Activated gamma-delta T cell (primary cell): ENCODE results near the gene CHAC1.
A peak's percentile ranks its signal among the peaks of the same experiment; 100 is the strongest.
"Not testable (repeated sequence)": the region's sequence is repeated elsewhere in the genome, so short reads cannot be mapped to it uniquely, and the experiment has no call there.

Experiments
- DNase-seq: peaks from one replicate; lab custom pipeline; 2025; lab: John Stamatoyannopoulos, UW

CHAC1 gene

DNA sequence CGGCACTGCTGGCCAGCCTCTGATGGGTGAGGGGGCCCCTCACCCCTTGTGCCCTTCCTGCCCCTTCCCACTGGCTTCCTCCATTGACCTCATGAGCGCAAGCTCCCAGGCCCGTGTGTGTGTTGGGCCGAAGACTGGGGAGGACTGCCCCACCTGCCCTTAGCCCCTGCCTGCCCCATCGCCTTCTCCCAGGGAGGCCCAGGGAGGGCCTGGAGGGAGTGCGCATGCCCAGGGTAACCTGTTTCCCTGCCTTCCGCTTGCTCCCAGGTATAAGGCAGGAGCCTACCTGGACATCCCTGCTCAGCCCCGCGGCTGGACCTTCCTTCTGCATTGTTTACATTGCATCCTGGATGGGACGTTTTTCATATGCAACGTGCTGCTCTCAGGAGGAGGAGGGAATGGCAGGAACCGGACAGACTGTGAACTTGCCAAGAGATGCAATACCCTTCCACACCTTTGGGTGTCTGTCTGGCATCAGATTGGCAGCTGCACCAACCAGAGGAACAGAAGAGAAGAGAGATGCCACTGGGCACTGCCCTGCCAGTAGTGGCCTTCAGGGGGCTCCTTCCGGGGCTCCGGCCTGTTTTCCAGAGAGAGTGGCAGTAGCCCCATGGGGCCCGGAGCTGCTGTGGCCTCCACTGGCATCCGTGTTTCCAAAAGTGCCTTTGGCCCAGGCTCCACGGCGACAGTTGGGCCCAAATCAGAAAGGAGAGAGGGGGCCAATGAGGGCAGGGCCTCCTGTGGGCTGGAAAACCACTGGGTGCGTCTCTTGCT is 15.3 kb upstream of the CHAC1 start:
- DNase-seq, result no peak

DNA sequence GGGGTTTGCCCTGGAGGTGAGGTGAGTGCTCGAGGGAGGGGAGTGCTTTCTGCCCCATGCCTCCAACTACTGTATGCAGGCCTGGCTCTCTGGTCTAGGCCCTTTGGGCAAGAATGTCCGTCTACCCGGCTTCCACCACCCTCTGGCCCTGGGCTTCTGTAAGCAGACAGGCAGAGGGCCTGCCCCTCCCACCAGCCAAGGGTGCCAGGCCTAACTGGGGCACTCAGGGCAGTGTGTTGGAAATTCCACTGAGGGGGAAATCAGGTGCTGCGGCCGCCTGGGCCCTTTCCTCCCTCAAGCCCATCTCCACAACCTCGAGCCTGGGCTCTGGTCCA is 14.8 kb upstream of the CHAC1 start:
- DNase-seq, result no peak

DNA sequence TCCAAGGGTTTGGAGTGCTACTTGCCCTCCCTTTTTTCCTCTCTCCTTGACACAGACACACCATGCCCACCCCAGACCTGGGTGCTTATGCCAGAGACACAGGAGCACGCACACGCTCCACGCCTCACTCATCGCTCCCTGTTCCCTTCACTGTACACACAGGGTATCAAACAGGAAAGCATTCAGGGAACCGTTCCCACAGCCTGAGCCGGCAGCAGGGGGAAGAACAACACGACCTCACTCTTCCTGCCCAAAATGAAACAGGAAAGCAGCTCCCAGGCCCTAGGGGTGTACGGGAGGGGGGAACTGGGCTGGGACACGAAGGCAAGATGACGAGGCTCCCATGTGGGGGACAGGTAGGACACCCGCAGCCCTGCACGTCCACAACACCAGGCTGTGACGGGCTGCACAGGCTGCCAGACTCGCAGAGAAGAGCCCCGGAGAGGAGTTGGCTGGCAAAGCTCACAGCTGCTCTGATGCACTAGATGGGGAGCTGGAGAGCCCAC is 12.9 kb upstream of the CHAC1 start:
- no peak for DNase-seq

DNA sequence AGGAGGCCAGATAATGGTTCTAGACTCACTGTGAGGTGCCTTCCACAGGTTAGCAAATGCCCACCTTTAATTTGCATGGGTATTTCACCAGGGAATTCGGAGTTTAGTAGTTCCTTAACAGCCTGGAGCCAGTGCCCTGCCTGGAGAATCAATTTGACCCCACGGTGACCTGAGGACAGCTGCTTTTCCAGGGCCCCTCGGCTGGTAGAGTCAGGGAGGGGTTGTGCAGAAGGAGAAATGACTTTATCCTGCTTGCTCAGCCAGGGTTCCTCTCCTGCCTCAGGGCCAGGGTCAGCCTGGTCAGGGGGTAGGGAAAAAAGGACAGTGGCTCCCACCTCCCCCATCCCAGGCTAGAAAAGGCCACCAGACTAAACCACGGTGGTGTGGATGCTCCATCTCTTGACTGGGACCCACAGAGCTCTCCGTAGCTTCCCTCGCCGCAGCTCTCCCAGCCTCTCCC is 12.2 kb upstream of the CHAC1 start:
- DNase-seq, result no peak

DNA sequence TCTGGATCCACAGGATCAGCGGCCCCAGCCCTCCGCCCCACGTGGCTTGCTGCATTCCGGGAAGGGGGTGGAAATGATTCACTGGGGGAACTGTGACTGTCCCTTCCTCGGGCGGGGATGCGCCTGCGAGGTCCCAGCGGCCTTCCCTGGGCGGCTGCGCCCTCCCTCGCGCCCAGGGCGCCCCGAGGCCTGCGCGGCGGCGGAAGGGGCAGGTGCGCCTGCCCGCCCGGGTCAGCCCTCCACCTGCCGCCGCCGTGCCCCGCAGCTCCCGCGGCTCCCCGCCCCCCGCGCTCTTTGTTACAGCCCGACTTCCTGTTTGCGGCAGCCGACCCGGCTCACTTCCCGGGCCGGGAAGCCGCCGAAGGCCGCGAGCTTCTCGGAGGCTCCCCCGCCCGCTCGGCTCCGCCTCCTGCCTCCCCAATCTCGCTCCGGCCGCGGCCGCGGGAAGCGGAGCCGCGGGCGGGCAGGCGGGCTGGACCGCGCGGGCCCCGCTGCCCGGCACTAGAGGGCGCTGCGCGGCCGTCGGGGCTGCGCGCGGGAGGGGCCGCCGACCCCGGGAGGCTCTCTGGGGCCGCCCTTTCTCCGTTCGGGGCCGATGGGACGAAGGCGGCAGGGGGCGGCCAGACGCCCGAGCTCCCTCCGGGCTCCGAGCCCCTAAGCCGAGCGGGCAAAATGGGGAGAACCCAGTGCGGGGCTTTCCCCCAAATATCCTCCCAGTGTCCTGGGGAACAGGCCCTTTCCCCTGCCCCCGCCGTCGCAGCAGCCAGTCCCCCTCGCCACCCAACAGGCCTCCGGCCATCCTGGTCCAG is 11.5 kb upstream of the CHAC1 start:
- DNase-seq, result peak; percentile 50

DNA sequence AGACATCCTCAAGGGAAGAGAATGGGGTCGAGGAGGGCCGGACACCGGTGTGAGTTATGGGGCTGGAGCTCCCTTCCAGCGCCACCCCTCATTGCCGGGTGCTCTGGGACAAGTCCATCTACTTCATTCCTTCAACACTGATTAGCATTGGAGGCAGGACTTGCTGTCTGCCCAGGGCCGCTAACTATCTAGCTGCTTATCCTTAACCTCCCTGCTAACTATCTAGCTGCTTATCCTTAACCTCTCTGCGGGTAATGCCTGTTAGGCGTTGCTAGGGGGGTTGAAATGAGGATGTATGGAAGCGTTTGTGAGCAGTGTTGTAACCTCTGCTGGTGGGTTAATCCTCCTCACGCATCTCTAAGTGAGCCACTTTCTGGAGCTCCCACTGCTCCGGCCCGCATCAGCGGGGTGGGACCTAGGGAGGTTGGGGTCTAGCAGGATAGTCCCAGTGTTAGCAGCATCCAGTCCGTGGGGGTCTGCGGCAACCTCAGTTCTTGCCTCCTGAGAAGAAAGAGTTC is 10.9 kb upstream of the CHAC1 start:
- no peak for DNase-seq

DNA sequence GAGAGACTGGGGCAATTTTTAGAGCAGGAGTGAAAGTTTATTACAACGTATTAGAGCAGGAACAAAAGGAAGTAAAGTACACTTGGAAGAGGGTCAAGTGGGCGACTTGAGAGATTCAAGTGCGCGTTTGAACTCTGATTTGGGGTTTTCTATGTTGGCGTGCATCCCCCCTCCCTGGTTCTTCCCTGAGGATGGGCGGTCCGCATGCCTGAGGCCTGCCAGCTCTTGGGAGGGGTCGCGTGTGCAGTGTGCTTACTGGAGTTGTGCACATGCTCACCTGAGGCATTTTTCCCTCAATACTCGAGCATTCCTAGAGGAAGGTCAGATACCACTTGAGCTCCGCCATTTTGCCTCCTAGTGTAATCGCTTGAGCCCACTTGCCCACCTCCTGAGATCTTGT is 10.4 kb upstream of the CHAC1 start:
- no peak for DNase-seq

DNA sequence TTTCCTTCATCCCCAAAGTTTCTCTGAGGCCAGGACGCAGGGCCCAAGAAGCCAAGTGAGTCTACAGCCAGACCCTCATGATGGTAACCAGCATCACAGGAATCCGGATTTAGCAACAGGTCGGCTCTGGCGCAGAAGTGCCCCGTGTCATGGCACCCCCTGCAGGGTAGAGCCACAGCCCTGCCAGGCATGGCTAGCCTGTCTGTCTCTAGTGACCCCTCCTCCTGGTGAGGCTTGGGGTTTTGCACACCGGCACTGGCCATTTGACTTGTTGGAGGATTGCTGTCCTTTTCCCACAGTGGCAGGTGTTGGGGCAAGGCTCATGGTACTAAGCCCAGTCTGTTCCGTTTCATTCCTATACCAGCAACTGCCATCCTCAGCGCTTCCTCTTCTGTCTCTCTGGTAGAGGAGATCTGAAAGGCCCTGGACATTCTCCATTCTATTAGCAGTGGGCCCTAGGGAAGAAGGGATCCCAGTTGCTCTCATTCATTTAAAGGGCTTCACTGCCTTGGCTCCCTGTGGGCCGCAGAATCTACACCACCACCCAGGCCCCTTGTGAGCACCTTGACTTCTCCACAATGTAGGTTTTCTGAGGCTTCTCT is 9.4 kb upstream of the CHAC1 start:
- DNase-seq, result no peak

DNA sequence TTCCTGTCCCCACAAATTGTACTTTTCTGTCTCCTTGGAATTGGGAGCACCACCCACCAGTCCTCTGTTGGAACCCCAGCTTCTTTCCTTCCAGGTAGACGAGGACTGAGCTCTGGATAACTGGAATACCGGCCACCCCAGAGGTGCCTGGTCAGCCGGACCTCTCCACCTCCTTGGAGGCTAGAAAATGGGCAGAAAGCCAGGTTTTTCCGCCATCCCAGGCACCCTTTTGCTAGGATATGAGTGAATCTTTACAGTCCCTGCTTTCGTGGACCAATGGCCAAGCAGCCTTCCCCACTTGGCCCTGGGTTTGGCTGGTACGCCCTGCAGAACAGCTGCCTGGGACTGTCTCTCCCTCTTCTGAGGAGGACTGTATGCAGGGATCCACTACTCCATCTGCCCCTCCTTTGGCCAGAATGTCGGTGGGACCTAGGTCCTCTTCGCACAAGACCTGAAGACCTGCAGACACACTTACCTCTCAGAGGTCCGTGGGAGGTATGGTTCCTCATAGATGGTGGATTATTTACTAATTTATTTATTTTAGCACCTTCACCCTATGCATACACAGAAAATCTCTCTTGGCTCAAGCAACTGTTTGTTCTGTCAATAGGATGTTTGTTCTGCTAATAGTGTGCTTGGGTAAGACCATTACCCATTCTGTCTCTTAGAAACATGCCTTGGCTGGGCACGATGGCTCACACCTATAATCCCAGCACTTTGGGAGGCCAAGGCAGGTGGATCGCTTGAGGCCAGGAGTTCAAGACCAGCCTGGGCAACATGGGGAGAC is 8.6 kb upstream of the CHAC1 start:
- no peak for DNase-seq

DNA sequence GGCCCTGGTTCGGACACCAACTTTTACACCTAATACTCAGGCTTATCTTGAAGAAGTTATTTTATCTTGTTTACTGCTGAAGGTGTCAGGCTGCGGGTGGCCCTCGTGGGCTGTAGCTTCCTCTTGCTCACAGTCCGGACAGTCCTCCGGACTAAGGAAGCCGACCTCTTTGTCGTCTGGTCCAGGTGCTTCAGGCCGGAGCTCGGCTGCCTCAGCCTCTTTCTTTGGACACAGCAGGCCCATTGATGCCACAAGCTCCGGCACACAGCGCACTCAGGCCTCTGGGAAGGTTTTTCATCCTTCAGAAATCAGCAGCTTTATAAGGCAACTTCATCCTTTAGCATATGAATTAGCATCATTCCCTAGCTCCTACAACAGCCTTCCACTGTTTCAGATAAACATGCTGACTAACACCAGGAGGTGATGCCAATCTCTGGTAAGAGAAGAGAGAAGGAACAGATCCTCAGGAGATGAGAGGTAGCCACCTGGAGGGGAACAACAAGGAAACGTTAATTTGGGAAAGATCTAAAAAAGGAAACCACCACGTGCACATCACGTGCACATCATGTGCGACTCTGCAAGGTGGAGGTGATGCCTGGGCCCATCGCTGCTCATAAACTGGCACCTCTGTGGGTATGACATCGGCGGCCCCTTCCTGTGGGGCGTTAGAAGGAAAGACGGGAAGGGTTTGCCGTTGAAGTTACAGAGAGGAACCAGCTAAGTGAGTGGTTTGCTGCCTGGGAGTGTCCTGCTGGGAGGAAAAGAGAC is 4.4 kb upstream of the CHAC1 start:
- no peak for DNase-seq

DNA sequence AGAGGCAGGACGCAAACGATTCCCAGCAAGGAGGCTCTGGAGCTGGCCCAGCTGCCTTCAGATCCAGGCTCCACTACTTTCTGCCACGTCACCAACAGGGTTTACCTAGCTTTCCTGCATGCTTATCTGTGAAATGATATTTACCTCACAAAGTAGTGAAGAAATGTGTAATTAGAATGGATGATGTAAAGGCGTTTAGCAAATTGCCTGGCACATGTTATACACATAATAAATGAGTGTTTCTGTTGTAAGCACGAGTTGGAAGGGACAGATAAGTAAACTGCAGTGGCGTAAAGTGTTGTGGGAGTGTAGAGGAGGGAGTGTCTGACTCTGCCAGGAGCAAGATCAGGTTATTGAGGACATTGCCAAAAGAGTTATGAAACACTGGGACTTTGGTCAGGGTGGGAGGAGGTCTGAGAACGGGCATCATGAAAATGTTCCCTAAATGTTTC is 3.5 kb upstream of the CHAC1 start:
- no peak for DNase-seq

DNA sequence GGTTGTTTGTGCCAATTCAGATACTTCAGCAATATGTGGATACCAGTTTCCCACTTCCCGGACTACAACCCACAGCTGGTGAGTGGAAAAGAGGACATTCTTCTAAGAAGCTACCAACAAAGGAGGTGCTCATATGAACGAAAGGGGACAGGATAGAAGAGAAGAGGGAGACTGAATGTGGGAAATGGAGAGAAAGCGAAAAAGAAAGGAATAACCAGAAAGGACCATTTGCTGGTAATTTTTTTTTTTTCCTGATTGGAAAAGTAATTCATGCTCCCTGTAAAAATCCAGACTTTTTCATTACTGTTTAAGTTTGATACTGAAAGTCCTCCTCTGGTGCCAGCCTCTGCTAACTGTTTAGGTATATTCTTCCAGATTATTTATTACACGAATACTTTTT is 1.5 kb upstream of the CHAC1 start:
- DNase-seq, result no peak

DNA sequence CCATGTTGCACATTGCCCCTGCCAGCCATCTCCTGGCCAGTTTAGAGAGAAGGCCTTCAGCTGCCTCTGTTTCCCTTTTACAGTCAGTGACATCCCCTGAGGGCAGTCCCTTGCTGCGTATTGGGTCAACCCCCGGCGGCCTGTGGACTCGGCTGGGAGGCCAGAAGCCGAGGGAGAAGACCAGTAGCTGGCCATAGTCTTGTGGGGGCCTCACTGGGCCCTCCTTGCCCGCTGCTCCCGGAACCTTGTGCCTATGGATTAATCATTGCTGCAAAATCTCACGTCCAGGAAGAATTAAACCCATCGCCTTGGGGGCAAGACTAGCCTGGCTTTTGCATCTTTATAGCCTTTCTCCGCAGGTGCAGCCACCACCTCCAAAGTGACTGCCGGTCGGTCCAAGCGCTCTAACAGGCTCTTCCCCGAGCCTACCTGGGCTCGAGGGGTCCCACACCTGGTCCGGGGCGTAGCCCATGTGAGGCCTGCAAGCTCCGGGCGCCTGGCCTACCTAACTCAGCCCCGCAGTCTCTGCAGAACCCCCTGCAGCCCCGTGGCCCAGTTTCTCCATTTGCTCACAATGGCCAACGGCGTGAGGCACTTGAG is 870 bp upstream of the CHAC1 start:
- no peak for DNase-seq

DNA sequence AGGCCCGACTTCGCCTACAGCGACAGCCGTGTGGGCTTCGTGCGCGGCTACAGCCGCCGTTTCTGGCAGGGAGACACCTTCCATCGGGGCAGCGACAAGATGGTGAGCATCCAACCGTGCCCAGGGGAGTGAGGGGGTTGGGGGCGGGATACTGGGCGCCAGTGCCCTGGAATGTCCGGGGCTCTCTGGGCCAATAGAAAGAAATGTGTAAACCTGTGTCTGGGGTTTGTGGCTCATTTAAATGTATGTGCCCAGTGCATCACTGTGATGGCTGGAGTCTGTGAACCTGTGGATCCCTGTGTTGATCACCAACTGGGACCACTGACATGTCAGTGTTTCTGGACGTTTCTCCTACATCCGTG is 423 bp downstream of the CHAC1 start:
- DNase-seq, result no peak

DNA sequence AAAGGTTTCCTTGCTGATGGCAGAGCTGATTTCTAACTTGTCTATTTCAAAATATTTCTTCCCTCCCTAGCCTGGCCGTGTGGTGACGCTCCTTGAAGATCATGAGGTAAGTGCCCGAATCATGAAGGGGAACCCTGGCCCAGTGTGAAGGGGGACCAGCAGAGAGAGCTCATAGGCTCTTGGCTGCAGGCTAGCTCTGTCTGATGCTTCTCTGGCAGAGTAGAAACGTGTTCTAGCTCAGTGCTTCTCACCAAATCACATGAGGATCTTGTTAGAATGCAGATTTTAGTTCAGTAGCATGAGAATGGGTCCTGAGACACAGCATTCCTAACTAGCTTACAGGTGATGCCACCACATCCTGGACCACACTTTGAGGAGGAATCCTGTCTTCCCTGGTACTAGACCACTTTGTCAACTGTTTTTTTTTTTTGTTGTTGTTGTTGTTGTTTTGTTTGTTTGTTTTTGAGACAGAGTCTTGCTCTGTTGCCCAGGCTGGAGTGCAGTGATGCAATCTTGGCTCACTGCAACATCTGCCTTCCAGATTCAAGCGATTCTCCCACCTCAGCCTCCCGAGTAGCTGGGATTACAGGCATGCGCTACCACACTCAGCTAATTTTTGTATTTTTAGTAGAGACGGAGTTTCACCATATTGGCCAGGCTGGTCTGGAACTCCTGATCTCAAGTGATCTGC is 1.0 kb downstream of the CHAC1 start:
- not testable (repeated sequence) for DNase-seq

DNA sequence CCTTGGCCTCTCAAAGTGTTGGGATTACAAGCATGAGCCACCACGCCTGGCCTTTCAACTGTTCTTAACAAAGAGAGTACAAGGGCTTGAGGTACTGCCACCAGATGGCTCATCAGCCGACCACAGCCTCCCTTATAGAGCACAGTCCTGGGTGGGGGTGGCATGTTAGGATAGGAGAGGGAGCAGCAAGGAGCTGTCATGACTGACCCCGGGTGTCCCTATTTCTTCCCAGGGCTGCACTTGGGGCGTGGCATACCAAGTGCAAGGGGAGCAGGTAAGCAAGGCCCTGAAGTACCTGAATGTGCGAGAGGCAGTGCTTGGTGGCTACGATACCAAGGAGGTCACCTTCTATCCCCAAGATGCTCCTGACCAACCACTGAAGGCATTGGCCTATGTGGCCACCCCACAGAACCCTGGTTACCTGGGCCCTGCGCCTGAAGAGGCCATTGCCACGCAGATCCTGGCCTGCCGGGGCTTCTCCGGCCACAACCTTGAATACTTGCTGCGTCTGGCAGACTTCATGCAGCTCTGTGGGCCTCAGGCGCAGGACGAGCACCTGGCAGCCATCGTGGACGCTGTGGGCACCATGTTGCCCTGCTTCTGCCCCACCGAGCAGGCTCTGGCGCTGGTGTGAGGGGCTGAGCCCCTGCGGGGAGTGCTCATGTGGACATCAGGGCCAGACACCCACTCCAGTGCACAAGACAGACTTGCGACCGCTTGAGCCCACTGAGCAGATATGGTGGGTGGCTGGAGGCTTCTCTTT is 2.1 kb downstream of the CHAC1 start:
- DNase-seq, result no peak

DNA sequence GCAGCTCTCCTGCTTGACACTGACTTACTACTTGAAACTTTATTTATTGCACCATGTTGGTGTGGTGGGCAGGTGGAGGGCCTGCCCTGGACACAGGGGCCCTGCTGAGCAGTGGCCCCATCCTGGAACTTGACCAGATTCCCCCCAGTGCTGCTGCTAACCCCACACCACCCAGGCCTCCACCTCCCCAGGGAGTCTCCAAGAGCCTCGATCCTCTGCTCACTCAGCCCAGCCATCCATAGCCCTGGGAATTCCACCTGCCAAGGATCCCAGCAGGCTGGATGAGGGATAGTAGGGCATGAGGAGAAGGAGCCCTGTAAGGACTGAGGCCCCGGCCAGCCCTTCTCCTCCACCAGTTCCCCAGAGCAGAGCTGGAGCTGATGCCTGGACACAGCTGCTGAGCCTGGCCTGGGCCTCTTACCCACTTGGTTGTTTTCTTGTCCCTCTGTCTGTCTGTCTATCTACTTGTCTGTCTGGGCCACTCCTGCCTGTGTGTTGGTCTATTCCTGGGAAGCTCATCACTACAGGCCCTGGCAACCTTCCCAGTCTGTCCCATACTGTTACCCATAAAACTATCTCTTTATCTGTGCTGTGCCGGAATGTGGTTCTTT is 2.8 kb downstream of the CHAC1 start:
- no peak for DNase-seq

DNA sequence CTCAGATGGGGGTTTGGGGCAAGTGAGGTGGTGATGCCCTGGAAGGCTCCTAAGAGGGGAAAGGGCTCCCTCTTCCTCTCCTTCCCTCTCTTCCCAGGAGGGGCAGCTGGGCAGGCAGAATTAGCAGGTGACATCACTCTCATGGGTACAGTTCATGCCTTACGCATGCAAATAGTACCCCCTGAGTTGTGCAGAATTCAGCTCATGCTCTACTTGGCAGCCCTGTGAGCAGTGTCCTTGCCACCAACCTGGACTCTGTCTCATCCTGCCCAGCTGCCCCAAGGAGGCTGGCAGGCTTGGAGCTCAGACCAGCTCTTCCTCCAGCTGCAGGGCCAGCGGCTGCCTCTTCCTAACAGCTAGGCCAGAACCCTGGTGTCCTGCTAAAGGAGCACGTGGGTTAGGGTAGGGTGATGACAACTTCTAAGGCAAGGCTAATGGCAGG is 3.3 kb downstream of the CHAC1 start:
- DNase-seq, result no peak
